Endothelial cell of umbilical vein (primary cell): Measurements from ENCODE around the gene TENT4B. TPM values are rescaled to one million over a fixed set of nuclear protein-coding genes. Genes with fewer than 3 reads are reported as not detected.

Experiments used
- BruUV-seq: library from RNA; stranded (reverse); fragments of 400-500 nt; replicated peaks from 2 replicates; lab custom pipeline; 2021; lab: Mats Ljungman, UMichigan
- CTCF ChIA-PET: fragments of 300-600, 350-600 bp; sonication (Branson Sonifier 250); formaldehyde crosslinking; loops from one replicate; lab custom pipeline; 2021; ENCODE audit warnings: antibody characterized with exemption, inconsistent platforms; lab: Charles Lee
- POLR2A ChIA-PET: fragments of 300-600, 350-600 bp; sonication (Branson Sonifier 250); formaldehyde crosslinking; loops from one replicate; lab custom pipeline; 2021; ENCODE audit warnings: antibody characterized with exemption, inconsistent platforms; lab: Charles Lee
- DNase-seq: peaks from one replicate; pipeline ENCODE4 v3.0.0-alpha.2; 2011; ENCODE audit warnings: low read depth, low spot score
- FAIRE-seq: peaks from 2 replicates; lab custom pipeline; 2011; peaks lifted over from hg19 to GRCh38; lab: Jason Lieb, UNC
- H2AFZ ChIP-seq: 2 replicates; pipeline ENCODE4 v1.6.0; 2012; ENCODE audit warnings: low read depth, low read length, control low read depth, inconsistent platforms
- H3K27ac ChIP-seq: 2 replicates; pipeline ENCODE4 v1.5.1; 2011; ENCODE audit warnings: low read depth, mild to moderate bottlenecking, control low read depth, low read length, moderate library complexity; ENCODE audit not compliant: insufficient read depth
- H3K27me3 ChIP-seq, 2 experiments: 2 replicates each; pipeline versions ENCODE4 v1.6.0 to v1.6.1; 2011; ENCODE audit warnings: low read length in 2 of 2, mixed read lengths in 1 of 2; ENCODE audit not compliant: control insufficient read depth in 2 of 2, insufficient read depth in 2 of 2
- H3K36me3 ChIP-seq, 2 experiments: 2 replicates in 1 of 2; 3 replicates in 1 of 2; pipeline ENCODE4 v1.5.1; 2011; ENCODE audit warnings: low read length in 2 of 2, mild to moderate bottlenecking in 1 of 2, moderate library complexity in 1 of 2; ENCODE audit not compliant: control insufficient read depth in 2 of 2, insufficient read depth in 2 of 2; ENCODE audit errors: extremely low read depth in 1 of 2
- H3K4me1 ChIP-seq: 3 replicates; pipeline ENCODE4 v1.5.1; 2011; ENCODE audit warnings: mild to moderate bottlenecking, low read length; ENCODE audit not compliant: control insufficient read depth, insufficient read depth; ENCODE audit errors: extremely low read depth
- H3K4me2 ChIP-seq: 2 replicates; pipeline ENCODE4 v1.6.1; 2011; ENCODE audit warnings: low read length, control low read depth, mixed read lengths; ENCODE audit not compliant: insufficient read depth
- H3K4me3 ChIP-seq, 3 experiments: fragments of 200-600 bp in 1 of 3; sonication (generic), shearing (Covaris generic) in 1 of 3; replicated peaks in 1 of 3; 2 replicates each; pipeline ENCODE4 v1.5.1; 2011 to 2016; ENCODE audit warnings: control low read depth in 3 of 3, low read length in 3 of 3, mild to moderate bottlenecking in 2 of 3, inconsistent platforms in 1 of 3, low read depth in 1 of 3, moderate library complexity in 1 of 3; ENCODE audit not compliant: insufficient read depth in 1 of 3
- H3K79me2 ChIP-seq: 2 replicates; pipeline ENCODE4 v1.6.0; 2012; ENCODE audit warnings: low read length, inconsistent platforms; ENCODE audit not compliant: control insufficient read depth, insufficient read depth
- H3K9ac ChIP-seq: replicated peaks from 2 replicates; pipeline ENCODE3; 2011; ENCODE audit warnings: low read length, control low read depth; ENCODE audit not compliant: insufficient read depth; ENCODE audit errors: extremely low read depth
- H3K9me1 ChIP-seq: replicated peaks from 3 replicates; pipeline ENCODE4 v1.6.0; 2011; ENCODE audit warnings: mild to moderate bottlenecking, low read length; ENCODE audit not compliant: control insufficient read depth, insufficient read depth; ENCODE audit errors: extremely low read depth
- H3K9me3 ChIP-seq: replicated peaks from 2 replicates; pipeline ENCODE4 v1.5.1; 2012; ENCODE audit warnings: low read length, inconsistent platforms; ENCODE audit not compliant: control insufficient read depth, insufficient read depth
- H4K20me1 ChIP-seq: replicated peaks from 2 replicates; pipeline ENCODE3; 2011; ENCODE audit warnings: mild to moderate bottlenecking, low read length; ENCODE audit not compliant: control insufficient read depth, insufficient read depth; ENCODE audit errors: extremely low read depth
- CTCF ChIP-seq, 2 donors: IDR thresholded peaks; 1 replicate in 1 of 2; 2 replicates in 1 of 2; pipeline ENCODE4 v1.5.1; 2011; ENCODE audit warnings: low read length in 2 of 2, mild to moderate bottlenecking in 2 of 2, moderate library complexity in 2 of 2, control low read depth in 1 of 2, inconsistent platforms in 1 of 2, low read depth in 1 of 2; ENCODE audit not compliant: insufficient read depth in 1 of 2; ENCODE audit errors: extremely low read depth in 1 of 2
- EZH2 ChIP-seq: IDR thresholded peaks from 2 replicates; pipeline ENCODE4 v1.6.1; 2012; ENCODE audit warnings: borderline replicate concordance, low read depth, mild to moderate bottlenecking, moderate library complexity, low read length, inconsistent platforms; ENCODE audit not compliant: severe bottlenecking
- FOS ChIP-seq: IDR thresholded peaks from 2 replicates; pipeline ENCODE4 v1.6.1; 2011; ENCODE audit warnings: mild to moderate bottlenecking, low read length, moderate library complexity, borderline replicate concordance; ENCODE audit not compliant: insufficient read depth
- GATA2 ChIP-seq: IDR thresholded peaks from 2 replicates; pipeline ENCODE4 v1.7.0; 2011; ENCODE audit warnings: low read depth, mild to moderate bottlenecking, moderate library complexity, mixed read lengths, low read length; ENCODE audit not compliant: insufficient read length, insufficient read depth
- JUN ChIP-seq: IDR thresholded peaks from 2 replicates; pipeline ENCODE4 v1.6.1; 2011; ENCODE audit warnings: borderline replicate concordance, low read depth; ENCODE audit not compliant: insufficient read length, insufficient read depth
- MAX ChIP-seq: IDR thresholded peaks from 2 replicates; pipeline ENCODE4 v1.6.1; 2011; ENCODE audit not compliant: insufficient read depth, insufficient read length
- MYC ChIP-seq: IDR thresholded peaks from one replicate; pipeline ENCODE4 v1.6.1; 2011; ENCODE audit warnings: mild to moderate bottlenecking, low read depth, low read length
- POLR2A ChIP-seq: IDR thresholded peaks from 2 replicates; pipeline ENCODE4 v1.6.1; 2012; ENCODE audit warnings: low read depth, mild to moderate bottlenecking, control low read depth, low read length
- POLR2AphosphoS5 ChIP-seq: IDR thresholded peaks from 2 replicates; pipeline ENCODE4 v1.6.1; 2012; ENCODE audit warnings: low read depth, mild to moderate bottlenecking, control low read depth, low read length, moderate library complexity; ENCODE audit not compliant: insufficient read depth
- dilution Hi-C: fragments of 300-500 bp; cut with MboI; formaldehyde crosslinking; loops from one replicate; pipeline ENCODE4 v1.15.0; 2019; ENCODE audit warnings: low sequenced_read_pairs; ENCODE audit not compliant: extremely low pct_ligation_motif_present
- intact Hi-C: fragments of 100-400 bp; cut with micrococcal nuclease; formaldehyde crosslinking; loops from one replicate; pipeline ENCODE4 v1.10.0; 2022
- polyA plus RNA-seq, 4 experiments: library from polyadenylated mRNA; depleted of rRNA in 3 of 4; stranded (reverse) in 3 of 4; unstranded in 1 of 4; fragments of >200 nt; gene quantifications; 2 replicates each; pipeline versions ENCODE4 v1.2.1 to v1.2.3, GENCODE V29; 2011 to 2012; ENCODE audit warnings: missing spikeins in 1 of 4
- total RNA-seq: library from RNA; stranded (reverse); gene quantifications from 2 replicates; pipeline ENCODE4 v1.2.3, GENCODE V29; 2021

TENT4B gene
- total and polyA plus RNA-seq, 2 donors (not counting 3 experiments of a cell fraction or from before 2014, with no cell fraction given) = 4.2 to 13.1 TPM

- POLR2A ChIA-PET = no interaction called here
Measured at GRCh38 chr16:50216231-50216630, 63.1 kb downstream of the TENT4B start.

More at GRCh38 chr16:50216231-50216630, 63.1 kb downstream of the TENT4B start:
- no peak overlapping the region for H3K4me3 ChIP-seq
- no peak overlapping the region for H3K9ac ChIP-seq
- TF ChIP-seq POLR2A = no peak
- no peak for TF ChIP-seq MYC
- TF ChIP-seq GATA2 = no peak
- no peak for TF ChIP-seq CTCF (IDR thresholded peaks at IDR 0.05; ENCODE audit: extremely low read depth in 1 of 2, insufficient read depth in 1 of 2, low read depth in 1 of 2, low read length in 2 of 2)
- TF ChIP-seq FOS = no peak
- TF ChIP-seq MAX = no peak
- TF ChIP-seq JUN = no peak
- no peak for TF ChIP-seq POLR2AphosphoS5
- TF ChIP-seq EZH2 = no peak
- no peaks in the 10 kb centered on the region for H3K27me3 ChIP-seq
- H3K4me1 ChIP-seq = peaks cover 2% of the 10 kb centered on the region
- CTCF ChIA-PET = interaction anchor here (3.8 kb wide), 1 partner anchor 449 kb away, joined by 27 read pairs; no protein-coding TSS in a partner anchor
- intact Hi-C loops = loop anchor here (10.0 kb wide), 1 partner anchor 529 kb away; the partner anchor contains the start of gene CYLD
- BruUV-seq = no TSS peak
- H2AFZ ChIP-seq = no peak overlapping the region
- H3K9me3 ChIP-seq = no peaks in the 10 kb centered on the region
- peaks cover 4 to 16% of the 10 kb centered on the region in 2 experiments for H3K36me3 ChIP-seq
- no peak for DNase-seq
- H3K9me1 ChIP-seq = no peaks in the 10 kb centered on the region
- FAIRE-seq = no peak
- H4K20me1 ChIP-seq = no peaks in the 10 kb centered on the region
- dilution Hi-C loops = no loop called here
- no peak overlapping the region for H3K27ac ChIP-seq
- H3K4me2 ChIP-seq = no peak overlapping the region
- no peaks in the 10 kb centered on the region for H3K79me2 ChIP-seq
